Erythroblast (primary cell): ENCODE results near the gene RHBDL1.

Experiments used
- GATA1 ChIP-seq: IDR thresholded peaks from 2 replicates; pipeline ENCODE4 v1.6.1; 2011; ENCODE audit warnings: low read depth, mild to moderate bottlenecking, control low read depth, low read length, moderate library complexity
- POLR2A ChIP-seq: IDR thresholded peaks from 2 replicates; pipeline ENCODE4 v1.6.1; 2011; ENCODE audit warnings: mild to moderate bottlenecking, low read length

DNA sequence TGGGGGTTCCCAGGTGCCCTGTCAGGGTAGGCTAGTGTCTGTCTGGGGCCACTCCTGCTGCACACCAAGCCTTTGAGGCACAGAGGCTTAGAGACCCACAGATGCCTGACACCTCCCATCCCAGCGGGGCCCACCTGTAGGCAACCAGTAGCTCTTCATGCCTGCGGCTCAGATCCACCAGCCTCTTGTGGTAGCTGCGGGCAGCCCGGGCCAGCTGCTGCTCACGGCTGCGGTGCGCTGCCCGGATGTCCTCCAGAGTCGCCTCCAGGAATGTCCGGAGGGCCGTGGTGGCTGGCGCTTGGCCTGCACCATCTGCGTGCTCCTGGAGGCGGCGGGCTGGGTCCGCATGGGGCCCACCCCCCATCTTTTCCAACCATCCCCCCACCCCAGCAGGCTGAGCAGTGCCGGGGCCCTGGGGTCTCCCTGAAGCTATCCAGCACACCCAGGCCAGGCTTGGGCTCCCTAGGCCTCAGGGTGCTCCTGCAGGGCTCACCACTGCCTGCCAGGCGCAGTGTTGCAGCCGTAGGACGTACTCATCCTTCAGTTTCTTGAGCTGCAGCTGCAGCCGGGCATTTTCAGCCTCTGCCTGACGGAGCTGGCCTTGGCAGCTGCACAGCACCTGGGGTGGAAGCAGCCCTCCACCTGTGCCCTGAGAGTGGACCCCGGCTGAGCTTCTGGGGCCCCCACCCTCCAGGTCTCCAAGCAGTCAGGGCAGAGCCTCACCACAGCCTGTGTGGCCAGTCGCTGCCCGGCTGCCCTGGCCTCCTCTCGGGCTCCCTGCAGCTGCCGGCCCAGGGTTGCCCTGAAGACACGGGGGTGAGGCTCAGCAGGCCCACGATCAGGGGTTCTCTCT is 48.9 kb downstream of the RHBDL1 start:
- TF ChIP-seq POLR2A (no peak), GATA1 (no peak)
